GM12878 (cell line): Measurements from ENCODE around the gene EBPL. TPM values are rescaled to one million over a fixed set of nuclear protein-coding genes. Genes with fewer than 3 reads are reported as not detected.

ENCODE experiments used
- ATAC-seq: fragments of 200-7000 bp; cut with Tn5 transposase; 3 replicates; pipeline ENCODE4 v1.9.1; 2020; ENCODE audit warnings: mild to moderate bottlenecking, moderate library complexity
- BruUV-seq: library from RNA; stranded (reverse); fragments of 400-500 nt; replicated peaks from 2 replicates; lab custom pipeline; 2021; lab: Mats Ljungman, UMichigan
- CTCF ChIA-PET: fragments of 300-600 bp; sonication (Branson Sonifier 250); formaldehyde crosslinking; extraction: SDS; loops from one replicate; lab custom pipeline; 2021; ENCODE audit warnings: inconsistent platforms; lab: Yijun Ruan, JAX
- POLR2A ChIA-PET: fragments of 350-600 bp; formaldehyde crosslinking; extraction: SDS; loops from one replicate; lab custom pipeline; 2021; ENCODE audit warnings: inconsistent platforms; lab: Charles Lee
- RAD21 ChIA-PET: fragments of 300-600 bp; sonication (Branson Sonifier 250); formaldehyde crosslinking; loops from one replicate; lab custom pipeline; 2023; ENCODE audit warnings: antibody characterized with exemption; ENCODE audit not compliant: unreplicated experiment; lab: Charles Lee
- SMC1A ChIA-PET: fragments of 300-600 bp; sonication (Branson Sonifier 250); formaldehyde crosslinking; loops from one replicate; lab custom pipeline; 2023; ENCODE audit not compliant: unreplicated experiment, uncharacterized antibody; lab: Charles Lee
- DNase-seq: peaks from one replicate; pipeline ENCODE4 v3.0.0-alpha.2; 2011; ENCODE audit warnings: low read depth, low spot score
- FAIRE-seq: peaks from 3 replicates; lab custom pipeline; 2011; peaks lifted over from hg19 to GRCh38; lab: Jason Lieb, UNC
- H2AFZ ChIP-seq: 2 replicates; pipeline ENCODE4 v1.6.0; 2011; ENCODE audit warnings: low read depth, low read length, control low read depth; ENCODE audit not compliant: control insufficient read depth
- H3K27ac ChIP-seq: 2 replicates; pipeline ENCODE4 v1.5.1; 2011; ENCODE audit warnings: control low read depth; ENCODE audit not compliant: control insufficient read depth, insufficient read depth
- H3K27me3 ChIP-seq, 2 experiments: replicated peaks in 1 of 2; 2 replicates each; pipeline versions ENCODE4 v1.6.0 to v1.6.1; 2011; ENCODE audit warnings: low read length in 1 of 2; ENCODE audit not compliant: control insufficient read depth in 2 of 2, insufficient read depth in 2 of 2
- H3K36me3 ChIP-seq, 2 experiments: 2 replicates each; pipeline ENCODE4 v1.5.1; 2011; ENCODE audit warnings: low read length in 1 of 2; ENCODE audit not compliant: control insufficient read depth in 2 of 2, insufficient read depth in 2 of 2
- H3K4me1 ChIP-seq: 2 replicates; pipeline ENCODE4 v1.6.1; 2011; ENCODE audit warnings: mild to moderate bottlenecking, low read length, moderate library complexity, mixed read lengths; ENCODE audit not compliant: control insufficient read depth, insufficient read depth
- H3K4me2 ChIP-seq: 2 replicates; pipeline ENCODE4 v1.6.0; 2011; ENCODE audit warnings: control low read depth; ENCODE audit not compliant: control insufficient read depth, insufficient read depth
- H3K4me3 ChIP-seq: fragments of 200-600 bp; sonication (generic); 2 replicates; pipeline ENCODE4 v1.5.1; 2016
- H3K79me2 ChIP-seq: 2 replicates; pipeline ENCODE4 v1.6.0; 2011; ENCODE audit warnings: low read length; ENCODE audit not compliant: control insufficient read depth, insufficient read depth
- H3K9ac ChIP-seq: 2 replicates; pipeline ENCODE4 v1.8.0; 2011; ENCODE audit warnings: low read length, control low read depth, mixed read lengths; ENCODE audit not compliant: control insufficient read depth, insufficient read depth
- H3K9me3 ChIP-seq: replicated peaks from 3 replicates; pipeline ENCODE4 v1.5.1; 2011; ENCODE audit warnings: mild to moderate bottlenecking, low read length; ENCODE audit not compliant: control insufficient read depth, insufficient read depth
- H4K20me1 ChIP-seq: 2 replicates; pipeline ENCODE4 v1.6.0; 2011; ENCODE audit not compliant: control insufficient read depth, insufficient read depth
- ETV6 ChIP-seq, 2 experiments: fragments of 450-650 bp in 1 of 2; IDR thresholded peaks in 1 of 2; conservative IDR thresholded peaks in 1 of 2; 2 replicates each; pipeline ENCODE4 v1.6.1; 2014; ENCODE audit warnings: antibody characterized with exemption in 1 of 2, borderline replicate concordance in 1 of 2, low read depth in 1 of 2, mild to moderate bottlenecking in 1 of 2, moderate library complexity in 1 of 2
- HCFC1 ChIP-seq: fragments of 150-350 bp; IDR thresholded peaks from 2 replicates; pipeline ENCODE4 v1.6.1; 2014; ENCODE audit warnings: low read length
- IKZF2 ChIP-seq, 2 experiments: fragments of 450-650 bp; IDR thresholded peaks; 2 replicates each; pipeline ENCODE4 v1.6.1; 2017; ENCODE audit warnings: mild to moderate bottlenecking in 2 of 2, moderate library complexity in 2 of 2
- MEF2B ChIP-seq: fragments of 450-650 bp; IDR thresholded peaks from 2 replicates; pipeline ENCODE4 v1.6.1; 2018; ENCODE audit warnings: mild to moderate bottlenecking, moderate library complexity; ENCODE audit not compliant: partially characterized antibody, poor library complexity, severe bottlenecking
- MTA2 ChIP-seq: fragments of 450-650 bp; IDR thresholded peaks from 2 replicates; pipeline ENCODE4 v1.6.1; 2016; ENCODE audit warnings: low read depth, mild to moderate bottlenecking, moderate library complexity
- PML ChIP-seq: IDR thresholded peaks from 2 replicates; pipeline ENCODE4 v1.6.1; 2012; ENCODE audit warnings: low read length, inconsistent platforms
- POLR2A ChIP-seq: IDR thresholded peaks from 2 replicates; pipeline ENCODE4 v1.6.1; 2011; ENCODE audit warnings: low read depth, mild to moderate bottlenecking, low read length
- RELB ChIP-seq: fragments of 450-650 bp; IDR thresholded peaks from 2 replicates; pipeline ENCODE4 v1.6.1; 2017; ENCODE audit warnings: low read depth, mild to moderate bottlenecking, moderate library complexity
- SMAD5 ChIP-seq: IDR thresholded peaks from 2 replicates; pipeline ENCODE4 v1.6.1; 2016; ENCODE audit warnings: antibody characterized with exemption, low read depth
- SPI1 ChIP-seq: IDR thresholded peaks from 2 replicates; pipeline ENCODE4 v1.6.1; 2011; ENCODE audit warnings: low read depth, mild to moderate bottlenecking, low read length, moderate library complexity, borderline replicate concordance; ENCODE audit not compliant: insufficient read depth
- TAF1 ChIP-seq: IDR thresholded peaks from 2 replicates; pipeline ENCODE4 v1.6.1; 2011; ENCODE audit warnings: mild to moderate bottlenecking, low read depth, low read length, borderline replicate concordance
- TCF3 ChIP-seq: IDR thresholded peaks from 2 replicates; pipeline ENCODE4 v1.6.1; 2012; ENCODE audit warnings: low read depth, mild to moderate bottlenecking, low read length, borderline replicate concordance; ENCODE audit not compliant: insufficient read depth
- ZNF687 ChIP-seq: fragments of 450-650 bp; IDR thresholded peaks from 2 replicates; pipeline ENCODE4 v1.6.1; 2017; ENCODE audit warnings: mild to moderate bottlenecking, moderate library complexity
- WGBS: methylation state at CpG from one replicate; pipeline ENCODE4 v1.1.6; 2016; ENCODE audit warnings: low lambda C conversion rate; ENCODE audit not compliant: insufficient replicate concordance, insufficient coverage; ENCODE audit errors: missing lambda C conversion rate; 5-methylcytosine and 5-hydroxymethylcytosine counted together
- in situ Hi-C: fragments of 300-500 bp; cut with MboI; formaldehyde crosslinking; loops from 9 replicates; pipeline ENCODE4 v1.14.3; 2018; ENCODE audit warnings: mixed read lengths
- intact Hi-C: fragments of 100-400 bp; cut with micrococcal nuclease; formaldehyde crosslinking; loops from one replicate; pipeline ENCODE4 v1.14.2; 2022; ENCODE audit not compliant: unreplicated experiment
- polyA plus RNA-seq, 11 experiments: library from polyadenylated mRNA; depleted of rRNA in 4 of 11; unstranded in 6 of 11; stranded (reverse) in 5 of 11; fragments of >200 nt; fragmentation: Nextera tagmentation in 4 of 11; fragmentation: Illumina TruSeq in 1 of 11; extraction: Ambion mirVana in 4 of 11; extraction: Trizol in 1 of 11; gene quantifications; 1 replicate in 1 of 11; 2 replicates in 10 of 11; pipeline versions ENCODE4 v1.2.1 to v1.2.3, GENCODE V29; 2011 to 2016; ENCODE audit warnings: inconsistent platforms in 2 of 11, missing spikeins in 2 of 11, low read depth in 1 of 11
- total RNA-seq, 4 experiments: library from RNA; depleted of rRNA in 3 of 4; stranded (reverse); fragments of >200 nt in 3 of 4; fragmentation: Illumina TruSeq in 1 of 4; extraction: Trizol in 1 of 4; gene quantifications; 2 replicates each; pipeline versions ENCODE4 v1.2.1 to v1.2.3, GENCODE V29; 2013 to 2021

Gene EBPL
- total and polyA plus RNA-seq, 10 of the 15 experiments (the other 5 are each of a cell fraction or from before 2014, with no cell fraction given) = 6.2 to 72.8 (median 43.5) TPM

- no peak for TF ChIP-seq SMAD5
These were observed 61.9 kb downstream of the EBPL start (continued) for GRCh38 chr13:49629196-49629938.

- ChIA-PET POLR2A (interaction anchor here (0.6 to 2.1 kb wide), 6 partner anchors 23 to 1094 kb away, joined by 3 to 6 read pairs (median 3); partner anchors contain the start of genes CAB39L, CDADC1, KPNA3 and SETDB2), CTCF (interaction anchor here (0.7 to 1.9 kb wide), 6 partner anchors 9 to 388 kb away, joined by 3 to 7 read pairs (median 3); no protein-coding TSS in a partner anchor), SMC1A (interaction anchor here (0.9 to 5.8 kb wide), 5 partner anchors 10 to 165 kb away, joined by 3 to 24 read pairs (median 9); partner anchors contain the start of gene KPNA3), RAD21 (interaction anchor here (0.6 to 1.6 kb wide), 4 partner anchors 9 to 173 kb away, joined by 3 to 6 read pairs (median 3); no protein-coding TSS in a partner anchor)
- BruUV-seq = no TSS peak
- Histone ChIP-seq H3K79me2 (peaks cover 7% of the 10 kb centered on the region), H4K20me1 (no peaks in the 10 kb centered on the region), H2AFZ (peak within 1 kb of the TSS; percentile 88), H3K4me1 (peaks cover 3% of the 10 kb centered on the region; the same call in 1 of the 2 replicates), H3K9ac (peak within 1 kb of the TSS; percentile 62), H3K36me3 (0 out of 4 replicates have a peak, but pooled peaks cover 0 to 2% of the 10 kb centered on the region in 2 experiments), H3K27me3 (no peaks in the 10 kb centered on the region), H3K4me2 (peak within 1 kb of the TSS; percentile 90), H3K27ac (peak within 1 kb of the TSS; percentile 64), H3K4me3 (peak within 1 kb of the TSS; percentile 81), H3K9me3 (no peaks in the 10 kb centered on the region)
- in situ Hi-C loops (no loop called here), intact Hi-C loops (no loop called here)
- ATAC-seq (peak; percentile 95), DNase-seq (peak; percentile 39), FAIRE-seq (peak; percentile 84)
- 30% methylated on average over 17 of the region's 17 CpGs for WGBS
- peak; percentile 78; the same call in 1 of the 2 replicates for TF ChIP-seq TAF1
- TF ChIP-seq POLR2A = peak; percentile 83
- TF ChIP-seq MEF2B = peak; percentile 54
- TF ChIP-seq TCF3 = peak; percentile 77; the same call in 1 of the 2 replicates
- no peak for TF ChIP-seq MTA2
- peak; percentile 57 for TF ChIP-seq SPI1
- peak; percentile 44; the same call in 1 of the 2 replicates for TF ChIP-seq RELB
- peak; percentile 65 to 70 for TF ChIP-seq IKZF2 (IDR thresholded peaks at IDR 0.05)
- TF ChIP-seq PML = peak; percentile 50; the same call in 1 of the 2 replicates
- 0 out of 4 replicates have a peak, but pooled peaks of 1 of the 2 experiments have one; percentile 22 for TF ChIP-seq ETV6 (conservative IDR thresholded peaks at IDR 0.05 in 1 of 2, IDR thresholded peaks at IDR 0.05 in 1 of 2; ENCODE audit: borderline replicate concordance in 1 of 2, low read depth in 1 of 2)
- TF ChIP-seq HCFC1 = no peak
- 0 out of 2 replicates have a peak, but pooled peaks have one; percentile 19 for TF ChIP-seq ZNF687
These were observed 63.2 kb downstream of the EBPL start, which contains the start of gene ARL11 for GRCh38 chr13:49627831-49628652. Gene ARL11 (plus strand): TSS chr13:49628507. CDS start chr13:49630448, 1,941 bp downstream.
